NCI-H2171 treated with DMSO at 0.1 percent for 48 hours (cell line): ENCODE results near the gene DLK1.

ENCODE experiments used
- DNase-seq: peaks from one replicate; lab custom pipeline; 2025; lab: John Stamatoyannopoulos, UW

DLK1 gene

GRCh38 chr14:100762089-100762515 lies 35.4 kb downstream of the DLK1 start:
- no peak for DNase-seq

GRCh38 chr14:100762901-100763300 lies 36.2 kb downstream of the DLK1 start:
- no peak for DNase-seq

- DNase-seq = no peak
Observed at GRCh38 chr14:100764471-100765115, 37.9 kb downstream of the DLK1 start.

- DNase-seq = no peak
Observed at GRCh38 chr14:100765296-100765695, 38.6 kb downstream of the DLK1 start.

GRCh38 chr14:100765991-100766390 lies 39.3 kb downstream of the DLK1 start:
- no peak for DNase-seq

GRCh38 chr14:100767003-100767787 lies 40.5 kb downstream of the DLK1 start:
- DNase-seq = no peak

- no peak for DNase-seq
Observed at GRCh38 chr14:100767788-100768536, 41.3 kb downstream of the DLK1 start.

- DNase-seq = no peak
Observed at GRCh38 chr14:100769035-100769939, 42.6 kb downstream of the DLK1 start.

GRCh38 chr14:100770046-100770445 lies 43.4 kb downstream of the DLK1 start:
- DNase-seq = no peak

GRCh38 chr14:100770605-100771120 lies 44.0 kb downstream of the DLK1 start:
- DNase-seq = no peak

GRCh38 chr14:100771121-100771800 lies 44.6 kb downstream of the DLK1 start:
- no peak for DNase-seq

GRCh38 chr14:100772607-100773165 lies 46.0 kb downstream of the DLK1 start:
- DNase-seq = no peak

GRCh38 chr14:100773331-100774163 lies 46.9 kb downstream of the DLK1 start:
- no peak for DNase-seq

- no peak for DNase-seq
Observed at GRCh38 chr14:100774164-100774537, 47.5 kb downstream of the DLK1 start.

- DNase-seq = no peak
Observed at GRCh38 chr14:100775351-100775830, 48.7 kb downstream of the DLK1 start.

GRCh38 chr14:100775831-100776591 lies 49.3 kb downstream of the DLK1 start:
- DNase-seq = no peak

- DNase-seq = no peak
Observed at GRCh38 chr14:100776681-100777365, 50.1 kb downstream of the DLK1 start.

GRCh38 chr14:100777366-100777817 lies 50.7 kb downstream of the DLK1 start:
- no peak for DNase-seq
